K562 (cell line): Measurements from ENCODE around the gene RHAG. TPM values are rescaled to one million over a fixed set of nuclear protein-coding genes. Genes with fewer than 3 reads are reported as not detected.
A peak's percentile ranks its signal among the peaks of the same experiment; 100 is the strongest.

Source experiments
- ATAC-seq: fragments of 200-7000 bp; cut with Tn5 transposase; 3 replicates; pipeline ENCODE4 v1.9.1; 2020; ENCODE audit warnings: moderate library complexity
- BruUV-seq: library from RNA; stranded (reverse); fragments of 400-500 nt; replicated peaks from 2 replicates; lab custom pipeline; 2021; lab: Mats Ljungman, UMichigan
- CTCF ChIA-PET: fragments of 300-600 bp; formaldehyde crosslinking; extraction: SDS; loops from one replicate; lab custom pipeline; 2021; ENCODE audit warnings: low intra/inter-chr PET ratio; lab: Yijun Ruan, JAX
- POLR2A ChIA-PET: fragments of 300-600, 350-650 bp; sonication (Branson Sonifier 250); formaldehyde crosslinking; extraction: SDS; loops from one replicate; lab custom pipeline; 2021; ENCODE audit warnings: antibody characterized with exemption, inconsistent platforms; lab: Yijun Ruan, JAX
- DNase-seq, 4 experiments: peaks; one replicate each; pipeline versions ENCODE4 v3.0.0 to v3.0.0-alpha.2; 2011 to 2018; ENCODE audit warnings: low spot score in 3 of 4, mixed read lengths in 3 of 4; ENCODE audit errors: extremely low read depth in 1 of 4
- FAIRE-seq: peaks from 2 replicates; lab custom pipeline; 2011; peaks lifted over from hg19 to GRCh38; lab: Jason Lieb, UNC
- H2AFZ ChIP-seq: 2 replicates; pipeline ENCODE4 v1.6.0; 2011; ENCODE audit warnings: low read depth, low read length, control low read depth, inconsistent platforms
- H3K27ac ChIP-seq: fragments of 200-600 bp; 3 replicates; pipeline ENCODE4 v1.8.0; 2011; ENCODE audit warnings: low read depth, mild to moderate bottlenecking, control low read depth, inconsistent platforms, low read length, moderate library complexity, mixed read lengths; ENCODE audit errors: extremely low read depth
- H3K27me3 ChIP-seq, 2 experiments: fragments of 300-600 bp in 1 of 2; 2 replicates in 1 of 2; 3 replicates in 1 of 2; pipeline versions ENCODE4 v1.6.0 to v1.8.0; 2011; ENCODE audit warnings: inconsistent platforms in 2 of 2, low read length in 2 of 2, mild to moderate bottlenecking in 1 of 2, mixed read lengths in 1 of 2, moderate library complexity in 1 of 2; ENCODE audit not compliant: control insufficient read depth in 2 of 2, insufficient read depth in 2 of 2
- H3K36me3 ChIP-seq: fragments of 300-600 bp; 3 replicates; pipeline ENCODE4 v1.8.0; 2011; ENCODE audit warnings: mild to moderate bottlenecking, low read length, inconsistent platforms; ENCODE audit not compliant: control insufficient read depth, insufficient read depth
- H3K4me1 ChIP-seq, 2 experiments: fragments of 200-600 bp in 1 of 2; replicated peaks in 1 of 2; 2 replicates in 1 of 2; 3 replicates in 1 of 2; pipeline versions ENCODE4 v1.5.1 to v1.8.0; 2011; ENCODE audit warnings: inconsistent platforms in 2 of 2, low read length in 2 of 2, mild to moderate bottlenecking in 1 of 2, mixed read lengths in 1 of 2, moderate library complexity in 1 of 2; ENCODE audit not compliant: control insufficient read depth in 2 of 2, insufficient read depth in 2 of 2
- H3K4me2 ChIP-seq: 2 replicates; pipeline ENCODE4 v1.6.1; 2011; ENCODE audit warnings: low read length, control low read depth, inconsistent platforms, mixed read lengths; ENCODE audit not compliant: insufficient read depth
- H3K4me3 ChIP-seq: fragments of 200-600 bp; sonication (generic), shearing (Covaris generic); 2 replicates; pipeline ENCODE4 v1.5.1; 2016; ENCODE audit warnings: control low read depth, inconsistent platforms
- H3K79me2 ChIP-seq: fragments of 200-600 bp; 3 replicates; pipeline ENCODE4 v1.8.0; 2011; ENCODE audit warnings: low read length, inconsistent platforms; ENCODE audit not compliant: control insufficient read depth, insufficient read depth
- H3K9ac ChIP-seq, 2 experiments: 2 replicates each; pipeline versions ENCODE4 v1.6.0 to v1.6.1; 2011; ENCODE audit warnings: low read depth in 2 of 2, low read length in 2 of 2, control low read depth in 1 of 2, inconsistent platforms in 1 of 2, mild to moderate bottlenecking in 1 of 2, mixed read lengths in 1 of 2; ENCODE audit not compliant: insufficient read depth in 1 of 2
- H3K9me1 ChIP-seq: one replicate; pipeline ENCODE4 v1.6.0; 2011; ENCODE audit warnings: inconsistent platforms, mild to moderate bottlenecking, low read length, moderate library complexity; ENCODE audit not compliant: control insufficient read depth, insufficient read depth
- H3K9me3 ChIP-seq: replicated peaks from 2 replicates; pipeline ENCODE4 v1.5.1; 2011; ENCODE audit warnings: low read depth, low read length, inconsistent platforms; ENCODE audit not compliant: control insufficient read depth, insufficient read depth
- H4K20me1 ChIP-seq: replicated peaks from 2 replicates; pipeline ENCODE4 v1.6.1; 2011; ENCODE audit warnings: low read length, inconsistent platforms, mixed read lengths; ENCODE audit not compliant: control insufficient read depth, insufficient read depth
- ATF3 ChIP-seq, 2 experiments: fragments of 450-650 bp in 1 of 2; sonication (generic) in 1 of 2; formaldehyde crosslinking in 1 of 2; IDR thresholded peaks in 1 of 2; conservative IDR thresholded peaks in 1 of 2; 2 replicates each; pipeline versions ENCODE4 v1.6.1 to v1.8.1; 2016 to 2023; ENCODE audit warnings: mild to moderate bottlenecking in 2 of 2, moderate library complexity in 2 of 2, inconsistent platforms in 1 of 2, missing genetic modification reagents in 1 of 2
- JUND ChIP-seq, 2 experiments: IDR thresholded peaks; 2 replicates in 1 of 2; 3 replicates in 1 of 2; pipeline ENCODE4 v1.6.1; 2011; ENCODE audit warnings: borderline replicate concordance in 2 of 2, low read depth in 2 of 2, low read length in 2 of 2, improper control_type of control experiment in 1 of 2, missing biosample characterization in 1 of 2, missing genetic modification characterization in 1 of 2, missing genetic modification reagents in 1 of 2
- KLF16 ChIP-seq: IDR thresholded peaks from 2 replicates; pipeline ENCODE4 v1.6.1; 2016; ENCODE audit warnings: antibody characterized with exemption
- PURB ChIP-seq: sonication (generic); formaldehyde crosslinking; IDR thresholded peaks from 2 replicates; pipeline ENCODE4 v1.9.0; 2021; ENCODE audit warnings: low read depth, mild to moderate bottlenecking, missing genetic modification reagents
- ZNF175 ChIP-seq: fragments of 200-800 bp; sonication (Bioruptor generic); IDR thresholded peaks from 2 replicates; pipeline ENCODE4 v1.6.1; 2016; ENCODE audit warnings: low read depth, mild to moderate bottlenecking, missing genetic modification characterization, missing compliant biosample characterization
- WGBS: fragments of 100-300 bp; shearing (Covaris generic); methylation state at CpG from one replicate; pipeline ENCODE4 v1.1.6; 2016; ENCODE audit warnings: low coverage, mixed read lengths; ENCODE audit not compliant: insufficient coverage; ENCODE audit errors: missing lambda C conversion rate; 5-methylcytosine and 5-hydroxymethylcytosine counted together
- in situ Hi-C: fragments of 300-500 bp; cut with MboI; formaldehyde crosslinking; loops from 4 replicates; pipeline ENCODE4 v1.15.0; 2018; ENCODE audit warnings: inconsistent platforms, mixed read lengths
- intact Hi-C: fragments of 100-400 bp; cut with micrococcal nuclease; formaldehyde crosslinking; loops from 2 replicates; pipeline ENCODE4 v1.14.2; 2022
- polyA plus RNA-seq, 8 experiments: library from polyadenylated mRNA; depleted of rRNA in 4 of 8; stranded (reverse) in 5 of 8; unstranded in 3 of 8; fragments of >200 nt; fragmentation: Nextera tagmentation in 2 of 8; fragmentation: Illumina TruSeq in 1 of 8; extraction: Ambion mirVana in 2 of 8; extraction: Trizol in 1 of 8; gene quantifications; 2 replicates each; pipeline versions ENCODE4 v1.2.1 to v1.2.3, GENCODE V29; 2011 to 2014; ENCODE audit warnings: inconsistent platforms in 1 of 8, missing spikeins in 1 of 8
- total RNA-seq, 7 experiments: library from RNA; depleted of rRNA in 6 of 7; stranded (reverse); fragments of >200 nt in 6 of 7; fragmentation: Illumina TruSeq in 2 of 7; extraction: Trizol in 2 of 7; gene quantifications; 2 replicates each; pipeline versions ENCODE4 v1.2.1 to v1.2.3, GENCODE V29; 2011 to 2021; ENCODE audit warnings: low replicate concordance in 1 of 7

Gene RHAG
- total and polyA plus RNA-seq, 9 of the 15 experiments (the other 6 are each of a cell fraction or from before 2014, with no cell fraction given): 290 to 1,202 (median 505) TPM

GRCh38 chr6:49565855-49566254 is 70.8 kb downstream of the RHAG start:
- BruUV-seq: no TSS peak
- FAIRE-seq: no peak
- H3K4me3 ChIP-seq: no peak overlapping the region
- POLR2A ChIA-PET: no interaction called here
- TF ChIP-seq JUND (IDR thresholded peaks at IDR 0.05; ENCODE audit: borderline replicate concordance, low read depth, low read length): peak; percentile 48; the same call in 1 of the 2 replicates
- TF ChIP-seq JUND (tag; IDR thresholded peaks at IDR 0.05; ENCODE audit: borderline replicate concordance, low read depth, low read length): peak; percentile 20; the same call in 1 of the 3 replicates
- TF ChIP-seq ATF3 (IDR thresholded peaks at IDR 0.05): peak; percentile 38; the same call in 1 of the 2 replicates
- TF ChIP-seq ATF3 (CRISPR knock-in tag; conservative IDR thresholded peaks at IDR 0.05): no peak
- 0 out of 2 replicates have a peak, but pooled peaks have one; percentile 44 for TF ChIP-seq ZNF175 (CRISPR knock-in tag)
- TF ChIP-seq PURB (CRISPR knock-in tag): no peak
- TF ChIP-seq KLF16: no peak
- H4K20me1 ChIP-seq: no peaks in the 10 kb centered on the region
- H3K27me3 ChIP-seq: no peaks in the 10 kb centered on the region
- no peak overlapping the region for H3K4me2 ChIP-seq
- CTCF ChIA-PET: no interaction called here
- H3K9ac ChIP-seq: no peak overlapping the region
- intact Hi-C loops: no loop called here
- no peak for DNase-seq
- ATAC-seq: no peak; the same call in 2 of the 3 replicates
- in situ Hi-C loops: no loop called here
- H3K4me1 ChIP-seq: peaks cover 0 to 4% of the 10 kb centered on the region in 2 experiments; a peak in 1 of 5 replicates
- H3K36me3 ChIP-seq: no peaks in the 10 kb centered on the region
- no peaks in the 10 kb centered on the region for H3K79me2 ChIP-seq
- H3K9me3 ChIP-seq: no peaks in the 10 kb centered on the region
- no peaks in the 10 kb centered on the region for H3K9me1 ChIP-seq
- WGBS: 34% methylated on average over 8 of the region's 10 CpGs
- H2AFZ ChIP-seq: peak overlapping the region; percentile 35; the same call in 1 of the 2 replicates
- H3K27ac ChIP-seq: no peak overlapping the region; the same call in 2 of the 3 replicates
